VCaP (cell line): ENCODE data around the gene MRPS31.
A peak's percentile ranks its signal among the peaks of the same experiment; 100 is the strongest.

ENCODE experiments used
- H3K27ac ChIP-seq: fragments of 450-650 bp; 2 replicates; pipeline ENCODE4 v1.5.1; 2017
- CTCF ChIP-seq: fragments of 450-650 bp; conservative IDR thresholded peaks from 2 replicates; pipeline ENCODE4 v1.5.1; 2017; ENCODE audit warnings: mild to moderate bottlenecking, moderate library complexity

Gene MRPS31

GRCh38 chr13:40777809-40778175 lies 6.8 kb upstream of the MRPS31 start:
- no peak for TF ChIP-seq CTCF
- H3K27ac ChIP-seq = no peak overlapping the region

GRCh38 chr13:40777166-40777808 lies 6.3 kb upstream of the MRPS31 start:
- peak; percentile 73 for TF ChIP-seq CTCF

GRCh38 chr13:40776681-40777165 lies 5.7 kb upstream of the MRPS31 start:
- no peak overlapping the region for H3K27ac ChIP-seq

More at GRCh38 chr13:40777166-40777808, 6.3 kb upstream of the MRPS31 start:
- H3K27ac ChIP-seq = no peak overlapping the region

GRCh38 chr13:40776232-40776631 lies 5.2 kb upstream of the MRPS31 start:
- no peak for TF ChIP-seq CTCF
- H3K27ac ChIP-seq = no peak overlapping the region

More at GRCh38 chr13:40776681-40777165, 5.7 kb upstream of the MRPS31 start:
- TF ChIP-seq CTCF = no peak

- no peak overlapping the region for H3K27ac ChIP-seq
- TF ChIP-seq CTCF = no peak
Measured at GRCh38 chr13:40774672-40775071, 3.7 kb upstream of the MRPS31 start.

GRCh38 chr13:40772765-40773473 lies 1.9 kb upstream of the MRPS31 start:
- no peak overlapping the region for H3K27ac ChIP-seq
- no peak for TF ChIP-seq CTCF

- no peak for TF ChIP-seq CTCF
- peak overlapping the region; percentile 85 for H3K27ac ChIP-seq
Measured at GRCh38 chr13:40770609-40770933, 419 bp downstream of the MRPS31 start.
